Measurements from ENCODE around the gene LILRA5. TPM values are rescaled to one million over a fixed set of nuclear protein-coding genes. Genes with fewer than 3 reads are reported as not detected.

Gene LILRA5
- total and polyA plus RNA-seq, 5 donors from 2014 or later, result 0.67 TPM; not detected in 4

GRCh38 chr19:54319892-54320670 lies 7.1 kb upstream of the LILRA5 start:
- no peaks in the 10 kb centered on the region for H3K36me3 Mint-ChIP-seq
- peaks cover 6% of the 10 kb centered on the region for H3K27me3 ChIP-seq (ENCODE audit: control insufficient read depth, insufficient read depth, low read length)
- H3K27ac Mint-ChIP-seq, result no peak overlapping the region
- no peak overlapping the region for H3K4me3 ChIP-seq (ENCODE audit: low read depth, low read length)
- H3K4me1 Mint-ChIP-seq, result peaks cover 0 to 10% (median 5%) of the 10 kb centered on the region in 4 donors
- DNase-seq, result no peak
- H3K4me1 ChIP-seq (ENCODE audit: control insufficient read depth, insufficient read depth, low read length, poor library complexity, severe bottlenecking), result no peaks in the 10 kb centered on the region
- no peak for ATAC-seq (ENCODE audit: low read depth in 2 of 2)
- no peaks in the 10 kb centered on the region for H3K9me3 Mint-ChIP-seq
- H3K36me3 ChIP-seq (ENCODE audit: control insufficient read depth, insufficient read depth, low read length), result no peaks in the 10 kb centered on the region
- H3K27me3 Mint-ChIP-seq, result peaks cover 28% of the 10 kb centered on the region
- H3K27ac ChIP-seq (ENCODE audit: insufficient read depth, low read length, poor library complexity, severe bottlenecking), result no peak overlapping the region
- H3K4me3 Mint-ChIP-seq, result no peak overlapping the region
- H3K9me3 ChIP-seq (ENCODE audit: control insufficient read depth in 2 of 2, low read length in 2 of 2), result no peaks in the 10 kb centered on the region

- DNase-seq (no peak), ATAC-seq (ENCODE audit: low read depth in 2 of 2) (no peak)
- Mint-ChIP-seq H3K4me3 (no peak overlapping the region), H3K27me3 (peaks cover 32% of the 10 kb centered on the region), H3K9me3 (no peaks in the 10 kb centered on the region), H3K27ac (peak overlapping the region in 1 of 3 donors; percentile 33), H3K4me1 (peaks cover 0 to 8% (median 3%) of the 10 kb centered on the region in 4 donors), H3K36me3 (no peaks in the 10 kb centered on the region)
- Histone ChIP-seq H3K27me3 (ENCODE audit: control insufficient read depth, insufficient read depth, low read length) (peaks cover 3% of the 10 kb centered on the region), H3K36me3 (ENCODE audit: control insufficient read depth, insufficient read depth, low read length) (no peaks in the 10 kb centered on the region), H3K27ac (ENCODE audit: insufficient read depth, low read length, poor library complexity, severe bottlenecking) (no peak overlapping the region), H3K4me3 (ENCODE audit: low read depth, low read length) (no peak overlapping the region), H3K4me1 (ENCODE audit: control insufficient read depth, insufficient read depth, low read length, poor library complexity, severe bottlenecking) (no peaks in the 10 kb centered on the region), H3K9me3 (ENCODE audit: control insufficient read depth in 2 of 2, low read length in 2 of 2) (no peaks in the 10 kb centered on the region)
Measured at GRCh38 chr19:54319049-54319448, 6.1 kb upstream of the LILRA5 start.

GRCh38 chr19:54317965-54318240 lies 4.9 kb upstream of the LILRA5 start:
- no peak overlapping the region for H3K27ac Mint-ChIP-seq
- H3K4me3 Mint-ChIP-seq, result no peak overlapping the region

GRCh38 chr19:54317108-54317964 lies 4.4 kb upstream of the LILRA5 start:
- ATAC-seq (ENCODE audit: low read depth in 2 of 2) (no peak), DNase-seq (no peak)
- Histone ChIP-seq H3K27ac (ENCODE audit: insufficient read depth, low read length, poor library complexity, severe bottlenecking) (no peak overlapping the region), H3K4me1 (ENCODE audit: control insufficient read depth, insufficient read depth, low read length, poor library complexity, severe bottlenecking) (no peaks in the 10 kb centered on the region), H3K27me3 (ENCODE audit: control insufficient read depth, insufficient read depth, low read length) (peaks cover 3% of the 10 kb centered on the region), H3K4me3 (ENCODE audit: low read depth, low read length) (no peak overlapping the region), H3K36me3 (ENCODE audit: control insufficient read depth, insufficient read depth, low read length) (no peaks in the 10 kb centered on the region), H3K9me3 (ENCODE audit: control insufficient read depth in 2 of 2, low read length in 2 of 2) (no peaks in the 10 kb centered on the region)
- no peak overlapping the region for H3K4me3 Mint-ChIP-seq
- no peaks in the 10 kb centered on the region for H3K9me3 Mint-ChIP-seq
- H3K36me3 Mint-ChIP-seq, result no peaks in the 10 kb centered on the region
- peak overlapping the region in 1 of 3 donors; percentile 29 for H3K27ac Mint-ChIP-seq
- peaks cover 0 to 8% (median 3%) of the 10 kb centered on the region in 4 donors for H3K4me1 Mint-ChIP-seq
- peaks cover 46% of the 10 kb centered on the region for H3K27me3 Mint-ChIP-seq

More at GRCh38 chr19:54317965-54318240, 4.9 kb upstream of the LILRA5 start:
- Mint-ChIP-seq H3K36me3 (no peaks in the 10 kb centered on the region), H3K9me3 (no peaks in the 10 kb centered on the region), H3K4me1 (peaks cover 0 to 8% (median 3%) of the 10 kb centered on the region in 4 donors), H3K27me3 (peaks cover 43% of the 10 kb centered on the region)
- Histone ChIP-seq H3K36me3 (ENCODE audit: control insufficient read depth, insufficient read depth, low read length) (no peaks in the 10 kb centered on the region), H3K9me3 (ENCODE audit: control insufficient read depth in 2 of 2, low read length in 2 of 2) (no peaks in the 10 kb centered on the region), H3K27ac (ENCODE audit: insufficient read depth, low read length, poor library complexity, severe bottlenecking) (no peak overlapping the region), H3K4me1 (ENCODE audit: control insufficient read depth, insufficient read depth, low read length, poor library complexity, severe bottlenecking) (no peaks in the 10 kb centered on the region), H3K27me3 (ENCODE audit: control insufficient read depth, insufficient read depth, low read length) (peaks cover 3% of the 10 kb centered on the region), H3K4me3 (ENCODE audit: low read depth, low read length) (no peak overlapping the region)
- no peak for DNase-seq
- ATAC-seq (ENCODE audit: low read depth in 2 of 2), result no peak

- DNase-seq (peak in 1 of 3 donors; percentile 18), ATAC-seq (ENCODE audit: low read depth in 2 of 2) (no peak)
- Mint-ChIP-seq H3K27me3 (peaks cover 45% of the 10 kb centered on the region), H3K4me3 (no peak overlapping the region), H3K9me3 (no peaks in the 10 kb centered on the region), H3K36me3 (no peaks in the 10 kb centered on the region), H3K27ac (no peak overlapping the region), H3K4me1 (peaks cover 0 to 8% (median 3%) of the 10 kb centered on the region in 4 donors)
- no peak overlapping the region for H3K4me3 ChIP-seq (ENCODE audit: low read depth, low read length)
- H3K9me3 ChIP-seq (ENCODE audit: control insufficient read depth in 2 of 2, low read length in 2 of 2), result no peaks in the 10 kb centered on the region
- no peak overlapping the region for H3K27ac ChIP-seq (ENCODE audit: insufficient read depth, low read length, poor library complexity, severe bottlenecking)
- H3K27me3 ChIP-seq (ENCODE audit: control insufficient read depth, insufficient read depth, low read length), result peaks cover 3% of the 10 kb centered on the region
- H3K36me3 ChIP-seq (ENCODE audit: control insufficient read depth, insufficient read depth, low read length), result no peaks in the 10 kb centered on the region
- no peaks in the 10 kb centered on the region for H3K4me1 ChIP-seq (ENCODE audit: control insufficient read depth, insufficient read depth, low read length, poor library complexity, severe bottlenecking)
Measured at GRCh38 chr19:54316746-54317107, 3.8 kb upstream of the LILRA5 start.

- H3K36me3 Mint-ChIP-seq, result no peaks in the 10 kb centered on the region
- H3K4me1 Mint-ChIP-seq, result peaks cover 0 to 8% (median 3%) of the 10 kb centered on the region in 4 donors
- Histone ChIP-seq H3K9me3 (ENCODE audit: control insufficient read depth in 2 of 2, low read length in 2 of 2) (no peaks in the 10 kb centered on the region), H3K4me1 (ENCODE audit: control insufficient read depth, insufficient read depth, low read length, poor library complexity, severe bottlenecking) (no peaks in the 10 kb centered on the region), H3K27me3 (ENCODE audit: control insufficient read depth, insufficient read depth, low read length) (peaks cover 3% of the 10 kb centered on the region), H3K36me3 (ENCODE audit: control insufficient read depth, insufficient read depth, low read length) (no peaks in the 10 kb centered on the region), H3K4me3 (ENCODE audit: low read depth, low read length) (no peak overlapping the region), H3K27ac (ENCODE audit: insufficient read depth, low read length, poor library complexity, severe bottlenecking) (no peak overlapping the region)
- H3K27ac Mint-ChIP-seq, result no peak overlapping the region
- no peak overlapping the region for H3K4me3 Mint-ChIP-seq
- H3K27me3 Mint-ChIP-seq, result peaks cover 45% of the 10 kb centered on the region
- H3K9me3 Mint-ChIP-seq, result no peaks in the 10 kb centered on the region
- ATAC-seq (ENCODE audit: low read depth in 2 of 2) (no peak), DNase-seq (no peak)
Measured at GRCh38 chr19:54315956-54316355, 3.0 kb upstream of the LILRA5 start.

GRCh38 chr19:54312011-54312410 lies 955 bp downstream of the LILRA5 start:
- ATAC-seq (ENCODE audit: low read depth in 2 of 2) (no peak), DNase-seq (no peak)
- Histone ChIP-seq H3K27me3 (ENCODE audit: control insufficient read depth, insufficient read depth, low read length) (no peaks in the 10 kb centered on the region), H3K4me3 (ENCODE audit: low read depth, low read length) (no peak overlapping the region), H3K27ac (ENCODE audit: insufficient read depth, low read length, poor library complexity, severe bottlenecking) (no peak overlapping the region), H3K9me3 (ENCODE audit: control insufficient read depth in 2 of 2, low read length in 2 of 2) (no peaks in the 10 kb centered on the region), H3K4me1 (ENCODE audit: control insufficient read depth, insufficient read depth, low read length, poor library complexity, severe bottlenecking) (no peaks in the 10 kb centered on the region), H3K36me3 (ENCODE audit: control insufficient read depth, insufficient read depth, low read length) (no peaks in the 10 kb centered on the region)
- Mint-ChIP-seq H3K36me3 (no peaks in the 10 kb centered on the region), H3K4me3 (no peak overlapping the region), H3K9me3 (no peaks in the 10 kb centered on the region), H3K4me1 (peaks cover 0 to 6% (median 3%) of the 10 kb centered on the region in 4 donors), H3K27me3 (peaks cover 42% of the 10 kb centered on the region), H3K27ac (no peak overlapping the region)

All from CD4-positive, CD25-positive, alpha-beta regulatory T cell (primary cell).